ENCODE measurements around the gene PNPLA2.

GRCh38 chr11:873706-874105 is 55.0 kb downstream of the PNPLA2 start:
- no peak for TF ChIP-seq CTCF (conservative IDR thresholded peaks at IDR 0.05; ENCODE audit: low read length)
- TF ChIP-seq EZH2phosphoT487 (IDR thresholded peaks at IDR 0.05; ENCODE audit: borderline replicate concordance, low read depth, low read length): no peak
